RWPE1 (cell line): ENCODE results near the gene TRIM17.
A peak's percentile ranks its signal among the peaks of the same experiment; 100 is the strongest.

Experiments
- CTCF ChIA-PET: fragments of 350-600 bp; sonication (Branson Sonifier 250); formaldehyde crosslinking; extraction: SDS; loops from one replicate; lab custom pipeline; 2021; lab: Yijun Ruan, JAX
- POLR2A ChIA-PET: fragments of 400-600 bp; formaldehyde crosslinking; extraction: SDS; loops from one replicate; lab custom pipeline; 2020; ENCODE audit warnings: antibody characterized with exemption; ENCODE audit not compliant: low non-redundant PET; lab: Yijun Ruan, JAX
- DNase-seq: peaks from one replicate; pipeline ENCODE4 v3.0.0; 2012; ENCODE audit warnings: low spot score
- H3K27ac ChIP-seq: fragments of 450-650 bp; 2 replicates; pipeline ENCODE4 v1.5.1; 2017
- CTCF ChIP-seq: fragments of 450-650 bp; conservative IDR thresholded peaks from 2 replicates; pipeline ENCODE4 v1.5.1; 2017; ENCODE audit warnings: low read depth, mild to moderate bottlenecking

Gene TRIM17

GRCh38 chr1:228396770-228397662 is 19.6 kb downstream of the TRIM17 start:
- no peak for TF ChIP-seq CTCF
- ChIA-PET CTCF (no interaction called here), POLR2A (no interaction called here)
- H3K27ac ChIP-seq: peak overlapping the region; percentile 25
- DNase-seq: no peak

- H3K27ac ChIP-seq: peak overlapping the region; percentile 54
- no peak for TF ChIP-seq CTCF
- ChIA-PET POLR2A (interaction anchor here (0.6 kb wide), 2 partner anchors 18 to 351 kb away, joined by 3 to 4 read pairs; no protein-coding TSS in a partner anchor), CTCF (interaction anchor here (0.6 to 1.0 kb wide), 2 partner anchors 28 to 73 kb away, joined by 3 to 4 read pairs; no protein-coding TSS in a partner anchor)
- no peak for DNase-seq
These were observed 21.9 kb downstream of the TRIM17 start for GRCh38 chr1:228394571-228395394.

GRCh38 chr1:228393811-228394570 is 22.7 kb downstream of the TRIM17 start:
- TF ChIP-seq CTCF: no peak
- ChIA-PET CTCF (interaction anchor here (0.7 to 1.6 kb wide), 5 partner anchors 10 to 737 kb away, joined by 3 to 6 read pairs (median 4); no protein-coding TSS in a partner anchor), POLR2A (interaction anchor here (0.6 kb wide), 2 partner anchors 19 to 350 kb away, joined by 3 to 4 read pairs; no protein-coding TSS in a partner anchor)
- H3K27ac ChIP-seq: peak overlapping the region; percentile 54
- DNase-seq: no peak

- CTCF ChIA-PET: interaction anchor here (0.6 to 1.6 kb wide), 5 partner anchors 11 to 180 kb away, joined by 3 to 6 read pairs (median 3); no protein-coding TSS in a partner anchor
- peak overlapping the region; percentile 54 for H3K27ac ChIP-seq
- POLR2A ChIA-PET: no interaction called here
- no peak for DNase-seq
- TF ChIP-seq CTCF: peak; percentile 32
These were observed 23.4 kb downstream of the TRIM17 start for GRCh38 chr1:228393268-228393701.

GRCh38 chr1:228392111-228392936 is 24.3 kb downstream of the TRIM17 start:
- no peak for DNase-seq
- CTCF ChIA-PET: interaction anchor here (1.0 to 1.6 kb wide), 2 partner anchors 12 to 13 kb away, joined by 3 to 6 read pairs; no protein-coding TSS in a partner anchor
- TF ChIP-seq CTCF: no peak
- POLR2A ChIA-PET: no interaction called here
- peak overlapping the region; percentile 54 for H3K27ac ChIP-seq
